Activated T-helper 17 cell treated with anti-CD3 and anti-CD28 coated beads, Interleukin-2, amount 50 U/mL, for 72 hours (primary cell): Measurements from ENCODE around the gene CTRB1. TPM values are rescaled to one million over a fixed set of nuclear protein-coding genes. Genes with fewer than 3 reads are reported as not detected.
"Not testable (repeated sequence)": the region's sequence is repeated elsewhere in the genome, so short reads cannot be mapped to it uniquely, and the experiment has no call there.

Experiments
- ATAC-seq: fragments of 150-1000 bp; cut with Tn5 transposase; replicated peaks from 2 replicates; pipeline ENCODE4 v1.10.0; 2021; ENCODE audit warnings: mild to moderate bottlenecking, moderate library complexity
- H3K27ac Mint-ChIP-seq: one replicate; pipeline ENCODE4 v1.8.0; 2022; ENCODE audit warnings: mixed read lengths
- H3K27me3 Mint-ChIP-seq: one replicate; pipeline ENCODE4 v1.8.0; 2022; ENCODE audit warnings: mixed read lengths
- H3K36me3 Mint-ChIP-seq: one replicate; pipeline ENCODE4 v1.8.0; 2022; ENCODE audit warnings: low read depth, mild to moderate bottlenecking, mixed read lengths
- H3K4me1 Mint-ChIP-seq: one replicate; pipeline ENCODE4 v1.8.0; 2022; ENCODE audit warnings: mixed read lengths
- H3K4me3 Mint-ChIP-seq: one replicate; pipeline ENCODE4 v1.8.0; 2022; ENCODE audit warnings: mild to moderate bottlenecking, mixed read lengths
- H3K9me3 Mint-ChIP-seq: one replicate; pipeline ENCODE4 v1.8.0; 2022; ENCODE audit warnings: mixed read lengths
- total RNA-seq, 2 donors: library from RNA; stranded (reverse); gene quantifications; one replicate each; pipeline ENCODE4 v1.2.3, GENCODE V29; 2022

Gene CTRB1
- total RNA-seq, 2 donors from 2014 or later, result not detected

- Mint-ChIP-seq H3K27ac (no peak overlapping the region), H3K4me3 (no peak overlapping the region), H3K4me1 (peaks cover 5% of the 10 kb centered on the region), H3K27me3 (no peaks in the 10 kb centered on the region), H3K36me3 (no peaks in the 10 kb centered on the region), H3K9me3 (no peaks in the 10 kb centered on the region)
- no peak for ATAC-seq
Observed at GRCh38 chr16:75238132-75238852, 19.5 kb downstream of the CTRB1 start.

- Mint-ChIP-seq H3K36me3 (no peaks in the 10 kb centered on the region), H3K27ac (no peak overlapping the region), H3K9me3 (no peaks in the 10 kb centered on the region), H3K4me1 (peaks cover 1% of the 10 kb centered on the region), H3K27me3 (no peaks in the 10 kb centered on the region), H3K4me3 (no peak overlapping the region)
- no peak for ATAC-seq
Observed at GRCh38 chr16:75238853-75239541, 20.2 kb downstream of the CTRB1 start.

DNA sequence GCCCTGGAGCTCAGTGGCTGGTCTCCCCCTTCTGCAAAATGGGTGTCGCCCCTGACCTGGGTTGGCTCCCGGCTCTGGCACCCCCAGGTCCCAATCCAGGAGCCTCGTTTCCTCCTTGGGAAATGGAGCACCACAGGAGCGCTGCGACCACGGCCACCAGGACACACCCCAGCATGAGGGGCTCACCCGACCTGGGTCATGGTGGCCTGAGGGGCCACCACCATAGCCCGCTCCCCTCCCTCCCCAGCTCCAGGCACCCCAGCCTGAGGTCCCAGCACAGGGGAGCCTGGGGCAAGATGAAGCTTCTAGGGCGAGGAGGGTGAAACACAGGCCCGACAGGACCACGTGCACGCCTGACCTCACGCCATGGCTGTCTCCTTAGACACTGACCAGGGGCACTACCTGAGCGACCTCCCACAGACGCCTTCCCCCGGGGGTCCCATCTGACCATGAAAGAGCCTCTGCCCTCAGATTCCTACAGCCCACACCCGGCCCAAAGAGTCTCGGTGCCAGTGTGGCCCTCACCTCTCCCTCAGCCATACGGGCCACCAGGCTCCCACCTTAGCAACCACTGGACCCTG lies 20.8 kb downstream of the CTRB1 start:
- Mint-ChIP-seq H3K36me3 (no peaks in the 10 kb centered on the region), H3K4me1 (no peaks in the 10 kb centered on the region), H3K9me3 (no peaks in the 10 kb centered on the region), H3K4me3 (no peak overlapping the region), H3K27ac (no peak overlapping the region), H3K27me3 (no peaks in the 10 kb centered on the region)
- ATAC-seq, result no peak

GRCh38 chr16:75240633-75241032 lies 21.8 kb downstream of the CTRB1 start:
- H3K4me1 Mint-ChIP-seq, H3K4me3 Mint-ChIP-seq, H3K36me3 Mint-ChIP-seq, H3K9me3 Mint-ChIP-seq, H3K27me3 Mint-ChIP-seq, H3K27ac Mint-ChIP-seq, ATAC-seq: not testable (repeated sequence)

- no peaks in the 10 kb centered on the region for H3K27me3 Mint-ChIP-seq
- H3K4me1 Mint-ChIP-seq, result no peaks in the 10 kb centered on the region
- no peaks in the 10 kb centered on the region for H3K36me3 Mint-ChIP-seq
- no peak overlapping the region for H3K4me3 Mint-ChIP-seq
- no peaks in the 10 kb centered on the region for H3K9me3 Mint-ChIP-seq
- H3K27ac Mint-ChIP-seq, result no peak overlapping the region
- ATAC-seq, result no peak
Observed at GRCh38 chr16:75241412-75241811, 22.6 kb downstream of the CTRB1 start.

DNA sequence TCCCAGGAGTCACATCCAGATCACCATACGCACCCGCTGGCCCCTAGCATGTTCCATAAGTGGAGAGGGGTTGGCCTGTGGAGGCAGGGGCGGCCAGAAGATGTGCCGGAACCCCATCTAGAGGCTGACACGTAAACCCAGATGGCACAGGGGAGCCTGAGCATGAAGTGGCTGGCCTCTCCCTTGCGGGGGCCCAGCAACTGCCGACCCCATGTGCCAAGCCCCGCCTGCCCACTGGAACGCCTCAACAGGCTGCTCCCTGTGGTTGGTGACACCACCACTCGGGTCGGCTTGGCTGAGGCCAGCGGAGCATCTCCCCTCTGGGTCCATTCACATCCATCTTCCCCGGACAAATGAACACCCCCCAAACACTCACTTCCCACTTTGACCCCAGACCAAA lies 23.2 kb downstream of the CTRB1 start:
- H3K27ac Mint-ChIP-seq, result no peak overlapping the region
- no peaks in the 10 kb centered on the region for H3K4me1 Mint-ChIP-seq
- ATAC-seq, result no peak
- no peaks in the 10 kb centered on the region for H3K9me3 Mint-ChIP-seq
- H3K4me3 Mint-ChIP-seq, result no peak overlapping the region
- no peaks in the 10 kb centered on the region for H3K36me3 Mint-ChIP-seq
- H3K27me3 Mint-ChIP-seq, result no peaks in the 10 kb centered on the region

- not testable (repeated sequence) for ATAC-seq, H3K4me3 Mint-ChIP-seq, H3K4me1 Mint-ChIP-seq, H3K27ac Mint-ChIP-seq, H3K36me3 Mint-ChIP-seq, H3K27me3 Mint-ChIP-seq, H3K9me3 Mint-ChIP-seq
Observed at GRCh38 chr16:75242436-75243078, 23.8 kb downstream of the CTRB1 start.

DNA sequence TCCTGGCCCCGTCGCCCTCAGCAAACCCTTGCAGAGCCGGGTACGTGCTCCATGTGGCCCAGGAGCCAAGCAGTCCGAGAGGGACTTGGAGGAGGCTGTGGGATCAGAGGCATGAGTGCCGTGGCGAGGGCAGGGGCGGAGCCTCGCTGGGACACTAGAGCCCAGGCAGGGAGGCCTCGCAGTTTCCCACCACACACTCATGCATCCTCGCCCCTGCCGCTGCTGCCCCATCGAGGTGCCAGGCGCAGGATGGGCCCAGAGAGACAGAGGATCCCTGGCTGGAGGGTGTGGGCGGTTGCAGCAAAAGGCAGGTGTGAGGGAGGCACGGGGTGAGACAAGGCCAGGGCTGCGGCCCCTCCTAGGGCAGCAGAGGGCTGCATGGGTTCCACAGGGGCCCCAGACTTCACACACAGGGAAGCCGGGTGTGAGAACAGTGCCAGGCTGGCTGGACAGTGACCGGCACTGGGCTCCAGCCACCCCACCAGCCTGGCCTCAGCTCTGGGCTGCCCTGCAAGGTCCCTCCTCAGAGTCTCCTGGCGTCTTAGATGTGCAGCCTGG lies 25.0 kb downstream of the CTRB1 start:
- H3K4me1 Mint-ChIP-seq, result no peaks in the 10 kb centered on the region
- no peaks in the 10 kb centered on the region for H3K27me3 Mint-ChIP-seq
- H3K27ac Mint-ChIP-seq, result no peak overlapping the region
- H3K9me3 Mint-ChIP-seq, result no peaks in the 10 kb centered on the region
- H3K36me3 Mint-ChIP-seq, result no peaks in the 10 kb centered on the region
- no peak for ATAC-seq
- H3K4me3 Mint-ChIP-seq, result no peak overlapping the region

DNA sequence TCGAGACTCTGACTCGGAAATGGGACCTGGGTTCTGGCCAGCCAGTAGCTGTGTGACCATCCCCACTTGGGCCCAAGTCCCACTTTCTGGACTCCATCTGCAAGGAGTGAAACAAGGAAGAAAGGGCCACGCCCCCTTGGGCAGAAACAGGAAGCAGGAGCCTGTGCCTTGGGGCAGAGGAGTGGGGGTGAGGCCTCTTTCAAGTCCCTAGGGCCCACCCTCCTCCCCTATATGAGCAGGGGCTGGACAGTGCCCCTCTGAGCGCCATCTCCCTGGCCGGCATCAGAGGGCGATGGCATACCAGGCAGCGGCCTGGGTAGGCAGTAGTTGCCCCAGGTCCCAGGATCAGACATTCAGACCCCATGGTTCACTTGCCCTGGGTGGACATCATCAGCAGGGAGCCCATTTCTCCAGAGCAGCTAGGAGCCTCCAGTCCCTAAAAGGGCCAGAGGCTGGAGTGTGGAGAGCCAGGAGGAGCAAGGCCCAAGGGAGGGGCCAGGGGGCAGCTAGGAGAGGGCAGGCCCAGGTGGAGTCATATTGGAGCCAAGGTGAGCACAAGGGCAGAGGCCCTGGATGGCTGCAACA lies 25.5 kb downstream of the CTRB1 start:
- H3K9me3 Mint-ChIP-seq, result no peaks in the 10 kb centered on the region
- no peak for ATAC-seq
- no peaks in the 10 kb centered on the region for H3K4me1 Mint-ChIP-seq
- H3K27ac Mint-ChIP-seq, result peak overlapping the region; percentile 70
- H3K4me3 Mint-ChIP-seq, result no peak overlapping the region
- H3K27me3 Mint-ChIP-seq, result no peaks in the 10 kb centered on the region
- no peaks in the 10 kb centered on the region for H3K36me3 Mint-ChIP-seq

- no peaks in the 10 kb centered on the region for H3K4me1 Mint-ChIP-seq
- H3K36me3 Mint-ChIP-seq, result no peaks in the 10 kb centered on the region
- no peaks in the 10 kb centered on the region for H3K9me3 Mint-ChIP-seq
- H3K27ac Mint-ChIP-seq, result peak overlapping the region; percentile 70
- H3K4me3 Mint-ChIP-seq, result no peak overlapping the region
- H3K27me3 Mint-ChIP-seq, result no peaks in the 10 kb centered on the region
- no peak for ATAC-seq
Observed at GRCh38 chr16:75244844-75245758, 26.3 kb downstream of the CTRB1 start.

DNA sequence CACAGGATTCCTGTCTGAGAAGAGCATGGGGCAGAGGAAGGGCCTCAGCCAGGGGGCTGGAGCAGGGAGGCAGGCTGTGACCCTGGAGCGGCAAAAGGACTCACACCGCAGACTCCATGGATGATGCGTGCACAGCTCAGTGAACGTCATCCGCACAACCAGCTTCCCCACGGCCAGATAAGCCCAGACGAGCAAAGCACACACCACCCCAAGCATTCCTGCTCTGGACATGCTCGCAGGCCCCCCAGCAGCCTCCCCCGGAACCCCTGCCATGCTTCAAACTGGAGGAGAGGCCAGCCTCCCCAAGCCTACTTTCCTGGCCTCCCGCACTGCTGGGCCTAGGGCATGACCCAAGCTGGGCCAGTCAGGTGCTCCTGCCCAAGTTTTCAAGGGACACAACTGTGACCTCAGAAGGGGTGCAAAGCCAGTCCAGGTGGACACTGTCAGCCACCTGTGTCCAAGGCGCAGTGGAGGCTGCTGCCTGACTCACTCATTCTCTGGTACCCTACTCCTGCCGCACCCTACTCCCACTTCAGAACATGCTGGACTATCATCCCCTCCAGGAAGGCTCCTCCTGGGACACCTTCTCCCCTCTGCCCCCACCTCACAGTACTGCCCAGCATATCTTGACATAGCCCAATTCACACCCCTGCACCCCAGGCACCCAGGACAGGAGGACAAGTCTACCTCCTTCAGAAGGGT lies 27.9 kb downstream of the CTRB1 start:
- no peaks in the 10 kb centered on the region for H3K4me1 Mint-ChIP-seq
- no peak overlapping the region for H3K27ac Mint-ChIP-seq
- no peak for ATAC-seq
- H3K4me3 Mint-ChIP-seq, result no peak overlapping the region
- H3K9me3 Mint-ChIP-seq, result no peaks in the 10 kb centered on the region
- H3K27me3 Mint-ChIP-seq, result peaks cover 3% of the 10 kb centered on the region
- no peaks in the 10 kb centered on the region for H3K36me3 Mint-ChIP-seq

DNA sequence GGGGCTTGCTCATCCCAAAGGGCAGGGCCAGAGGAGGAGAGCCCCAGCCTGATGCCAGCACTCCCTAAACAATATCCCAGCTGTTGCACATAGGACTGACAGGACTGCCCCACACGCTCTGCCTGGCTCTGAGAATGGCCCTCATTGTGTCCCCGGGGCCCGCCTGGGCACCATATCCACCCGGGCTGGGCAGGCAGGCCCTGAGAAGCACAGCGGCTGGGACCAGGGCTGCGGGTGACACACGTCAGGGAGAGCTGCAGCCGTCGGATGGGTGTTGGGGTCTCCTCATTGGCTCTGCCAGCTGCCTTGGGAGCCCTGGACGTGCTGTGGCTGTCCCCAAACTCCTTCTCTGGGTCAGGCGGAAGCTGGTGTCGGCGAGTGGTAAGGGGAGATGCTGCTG lies 28.5 kb downstream of the CTRB1 start:
- Mint-ChIP-seq H3K27ac (no peak overlapping the region), H3K9me3 (no peaks in the 10 kb centered on the region), H3K4me1 (no peaks in the 10 kb centered on the region), H3K4me3 (no peak overlapping the region), H3K36me3 (no peaks in the 10 kb centered on the region), H3K27me3 (peaks cover 9% of the 10 kb centered on the region)
- no peak for ATAC-seq

- no peak overlapping the region for H3K4me3 Mint-ChIP-seq
- H3K36me3 Mint-ChIP-seq, result no peaks in the 10 kb centered on the region
- H3K27me3 Mint-ChIP-seq, result peaks cover 9% of the 10 kb centered on the region
- H3K9me3 Mint-ChIP-seq, result no peaks in the 10 kb centered on the region
- H3K27ac Mint-ChIP-seq, result no peak overlapping the region
- no peak for ATAC-seq
- no peaks in the 10 kb centered on the region for H3K4me1 Mint-ChIP-seq
Observed at GRCh38 chr16:75248142-75248535, 29.4 kb downstream of the CTRB1 start.
